Posterior cingulate gyrus (tissue), 11 donors: Measurements from ENCODE around the gene GZMM.

Experiments used
- DNase-seq, 10 donors: peaks; one replicate each; pipeline versions ENCODE4 v3.0.0 to v3.0.0-alpha.2; 2020 to 2021; ENCODE audit warnings: mixed read lengths in 3 of 10
- intact Hi-C: fragments of 100-400 bp; cut with DNase I; formaldehyde crosslinking; loops from one replicate; pipeline ENCODE4 v1.15.1; 2023

Gene GZMM

DNA sequence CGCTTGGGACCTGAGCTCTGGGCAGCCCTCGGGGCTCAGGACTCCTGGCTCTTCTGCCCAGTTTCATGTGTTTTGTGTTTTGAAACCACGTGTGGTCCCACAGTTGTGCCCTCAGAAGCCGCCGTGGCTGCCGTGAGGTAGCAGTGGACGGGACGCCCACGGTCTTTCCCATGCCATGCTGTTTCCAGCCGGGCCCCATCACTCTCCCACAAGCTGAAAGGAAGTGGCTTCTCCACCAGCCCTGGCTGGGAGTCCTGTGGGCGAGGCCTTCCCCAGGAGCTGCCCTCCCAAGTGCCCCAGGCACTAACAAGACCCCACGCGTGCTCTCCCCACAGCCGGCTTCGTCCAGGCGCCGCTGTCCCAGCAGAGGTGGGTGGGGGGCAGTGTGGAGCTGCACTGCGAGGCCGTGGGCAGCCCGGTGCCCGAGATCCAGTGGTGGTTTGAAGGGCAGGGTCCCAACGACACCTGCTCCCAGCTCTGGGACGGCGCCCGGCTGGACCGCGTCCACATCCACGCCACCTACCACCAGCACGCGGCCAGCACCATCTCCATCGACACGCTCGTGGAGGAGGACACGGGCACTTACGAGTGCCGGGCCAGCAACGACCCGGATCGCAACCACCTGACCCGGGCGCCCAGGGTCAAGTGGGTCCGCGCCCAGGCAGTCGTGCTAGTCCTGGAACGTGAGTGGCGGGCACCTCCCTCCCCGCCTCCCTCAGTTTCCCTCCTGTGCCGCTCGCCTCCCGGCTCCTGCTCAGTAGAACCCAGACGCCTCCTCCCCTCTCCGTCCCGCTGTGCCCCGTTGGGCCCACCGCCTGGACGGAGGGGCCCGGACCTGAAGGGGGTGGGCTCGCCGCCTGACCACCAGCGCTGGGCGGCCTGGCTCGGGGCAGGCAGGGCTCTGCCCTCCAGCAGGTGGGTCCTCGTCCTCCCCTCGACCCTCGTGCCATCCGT is 33.9 kb downstream of the GZMM start:
- intact Hi-C loops, result no loop called here

DNA sequence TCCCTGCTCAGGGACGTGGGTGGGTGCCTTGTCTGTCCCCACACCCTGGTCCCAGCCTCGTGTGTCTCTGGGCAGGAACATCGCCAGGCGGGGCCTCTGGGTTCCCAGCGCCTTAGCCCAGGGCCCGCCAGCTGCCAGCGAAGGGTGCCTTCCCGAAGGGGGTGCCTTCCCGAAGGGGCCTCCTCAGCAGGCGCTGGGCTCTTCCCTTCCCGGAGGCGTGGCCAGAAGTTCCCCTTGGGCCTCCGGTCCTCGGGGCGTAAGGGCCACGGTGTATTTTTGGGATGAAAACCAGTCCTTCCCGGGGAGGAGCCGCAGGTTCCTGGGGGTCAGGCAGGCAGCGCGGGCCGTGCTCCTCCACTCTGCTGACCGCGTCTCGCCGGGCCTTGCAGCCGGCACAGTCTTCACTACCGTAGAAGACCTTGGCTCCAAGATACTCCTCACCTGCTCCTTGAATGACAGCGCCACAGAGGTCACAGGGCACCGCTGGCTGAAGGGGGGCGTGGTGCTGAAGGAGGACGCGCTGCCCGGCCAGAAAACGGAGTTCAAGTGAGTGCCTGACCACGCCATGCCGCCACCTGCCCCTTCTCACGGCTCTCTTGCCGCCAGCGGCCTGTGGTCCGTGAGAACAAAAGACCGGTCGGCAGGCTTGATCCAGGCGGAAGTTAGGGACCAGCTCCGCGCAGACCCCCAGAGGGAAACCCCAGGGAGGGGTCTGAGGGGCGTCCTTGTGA is 35.4 kb downstream of the GZMM start:
- peak in 1 of 10 donors; percentile 75 for DNase-seq
- intact Hi-C loops, result no loop called here

More for the DNA sequence above, 33.9 kb downstream of the GZMM start:
- DNase-seq, result no peak

DNA sequence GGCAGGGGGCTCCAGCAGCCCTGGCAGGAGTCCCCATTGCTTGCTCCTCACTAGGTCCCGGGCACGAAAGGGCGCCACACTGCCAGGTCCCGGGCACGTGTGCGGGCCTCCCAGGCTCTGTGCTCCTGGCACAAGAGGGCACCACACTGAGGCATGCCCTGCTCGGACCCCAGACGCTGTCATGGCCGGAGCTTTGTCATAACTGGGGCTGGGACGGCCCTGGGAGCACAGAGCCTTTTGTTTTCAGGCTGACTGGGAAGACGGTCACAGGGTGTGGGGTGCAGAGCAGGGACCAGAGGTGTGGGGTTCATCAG is 35.9 kb downstream of the GZMM start:
- intact Hi-C loops, result no loop called here
- DNase-seq, result peak in 1 of 10 donors; percentile 66

DNA sequence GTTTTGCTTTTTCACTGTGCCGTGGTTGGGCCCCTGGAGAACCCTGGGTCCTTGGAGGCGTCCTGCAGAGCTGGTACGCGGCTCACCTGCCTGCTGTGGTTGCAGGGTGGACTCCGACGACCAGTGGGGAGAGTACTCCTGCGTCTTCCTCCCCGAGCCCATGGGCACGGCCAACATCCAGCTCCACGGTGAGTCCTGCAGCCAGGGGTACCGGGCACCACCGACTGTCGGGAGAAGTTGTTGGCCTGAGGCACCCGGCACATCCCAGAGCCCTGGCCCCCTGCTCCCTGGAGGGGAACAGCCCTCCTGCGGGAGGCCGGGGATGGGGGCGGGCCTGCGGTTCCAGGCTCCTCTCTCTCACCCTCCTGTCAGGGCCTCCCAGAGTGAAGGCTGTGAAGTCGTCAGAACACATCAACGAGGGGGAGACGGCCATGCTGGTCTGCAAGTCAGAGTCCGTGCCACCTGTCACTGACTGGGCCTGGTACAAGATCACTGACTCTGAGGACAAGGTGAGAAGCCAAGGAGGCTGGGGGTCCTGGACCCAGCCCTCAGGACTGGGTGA is 36.5 kb downstream of the GZMM start:
- DNase-seq, result no peak
- intact Hi-C loops, result no loop called here

DNA sequence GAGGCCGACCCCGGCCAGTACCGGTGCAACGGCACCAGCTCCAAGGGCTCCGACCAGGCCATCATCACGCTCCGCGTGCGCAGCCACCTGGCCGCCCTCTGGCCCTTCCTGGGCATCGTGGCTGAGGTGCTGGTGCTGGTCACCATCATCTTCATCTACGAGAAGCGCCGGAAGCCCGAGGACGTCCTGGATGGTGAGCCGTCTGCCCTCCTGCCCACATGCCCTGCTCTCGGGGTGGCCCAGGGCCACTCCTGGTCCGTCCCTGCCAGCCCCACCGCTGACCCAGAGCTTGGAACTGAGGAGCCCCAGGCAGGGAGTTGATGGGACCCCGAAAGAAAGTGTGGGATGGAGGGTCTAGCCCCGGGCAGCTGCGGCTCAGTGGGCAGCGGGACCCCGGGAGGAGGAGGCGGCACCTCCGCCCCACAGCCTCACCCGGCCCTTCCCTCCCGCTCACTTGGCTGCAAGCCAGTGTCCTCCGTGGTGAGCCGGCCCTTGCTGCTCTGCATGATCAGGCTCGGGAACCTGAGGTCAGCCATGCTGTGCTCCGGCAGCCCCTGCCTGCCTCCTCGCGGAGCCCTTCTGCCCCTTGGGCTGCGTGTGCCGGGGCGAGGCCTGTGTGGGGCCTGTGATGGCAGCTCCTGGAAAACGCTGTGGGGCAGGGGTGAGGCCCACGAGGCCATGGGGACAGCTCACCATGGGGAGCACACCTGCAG is 37.7 kb downstream of the GZMM start:
- DNase-seq, result peak in 1 of 10 donors; percentile 19

DNA sequence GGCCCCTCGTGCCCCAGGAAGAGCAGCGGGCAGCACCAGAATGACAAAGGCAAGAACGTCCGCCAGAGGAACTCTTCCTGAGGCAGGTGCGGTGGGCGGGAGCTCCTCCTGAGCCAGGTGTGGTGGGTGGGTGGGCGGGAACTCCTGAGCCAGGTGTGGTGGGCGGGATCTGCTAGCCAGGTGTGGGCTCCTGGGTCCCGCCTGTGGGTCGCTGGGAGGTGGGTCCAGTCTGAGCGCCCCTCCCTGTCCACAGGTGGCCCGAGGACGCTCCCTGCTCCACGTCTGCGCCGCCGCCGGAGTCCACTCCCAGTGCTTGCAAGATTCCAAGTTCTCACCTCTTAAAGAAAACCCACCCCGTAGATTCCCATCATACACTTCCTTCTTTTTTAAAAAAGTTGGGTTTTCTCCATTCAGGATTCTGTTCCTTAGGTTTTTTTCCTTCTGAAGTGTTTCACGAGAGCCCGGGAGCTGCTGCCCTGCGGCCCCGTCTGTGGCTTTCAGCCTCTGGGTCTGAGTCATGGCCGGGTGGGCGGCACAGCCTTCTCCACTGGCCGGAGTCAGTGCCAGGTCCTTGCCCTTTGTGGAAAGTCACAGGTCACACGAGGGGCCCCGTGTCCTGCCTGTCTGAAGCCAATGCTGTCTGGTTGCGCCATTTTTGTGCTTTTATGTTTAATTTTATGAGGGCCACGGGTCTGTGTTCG is 38.8 kb downstream of the GZMM start:
- intact Hi-C loops, result no loop called here
- DNase-seq, result no peak

More for the DNA sequence above, 37.7 kb downstream of the GZMM start:
- intact Hi-C loops, result no loop called here

DNA sequence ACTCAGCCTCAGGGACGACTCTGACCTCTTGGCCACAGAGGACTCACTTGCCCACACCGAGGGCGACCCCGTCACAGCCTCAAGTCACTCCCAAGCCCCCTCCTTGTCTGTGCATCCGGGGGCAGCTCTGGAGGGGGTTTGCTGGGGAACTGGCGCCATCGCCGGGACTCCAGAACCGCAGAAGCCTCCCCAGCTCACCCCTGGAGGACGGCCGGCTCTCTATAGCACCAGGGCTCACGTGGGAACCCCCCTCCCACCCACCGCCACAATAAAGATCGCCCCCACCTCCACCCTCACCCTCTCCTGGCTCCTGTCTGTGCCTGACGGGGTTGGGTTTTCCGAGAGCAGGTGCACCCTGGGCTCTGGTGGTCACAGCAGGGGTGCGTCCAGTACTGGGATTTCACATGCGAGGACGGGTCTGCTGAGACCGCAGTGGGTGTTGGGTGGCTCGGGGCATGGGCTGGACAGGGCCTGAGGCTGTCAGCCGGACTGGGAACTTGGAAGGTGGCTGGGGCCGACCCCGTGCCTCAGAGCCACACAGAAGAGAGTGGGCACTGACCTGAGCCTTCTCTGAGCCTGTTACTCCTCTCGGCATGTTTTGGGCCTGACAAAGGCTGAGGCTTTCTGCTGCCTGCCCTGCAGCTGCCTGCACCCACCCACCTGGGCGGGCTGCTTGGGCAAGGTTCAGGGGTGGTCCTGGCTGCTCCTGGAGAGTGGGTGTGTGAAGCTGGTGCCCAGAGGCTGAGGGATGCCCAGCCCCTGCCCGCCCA is 39.5 kb downstream of the GZMM start:
- peak in 1 of 10 donors; percentile 82 for DNase-seq
- intact Hi-C loops, result no loop called here

DNA sequence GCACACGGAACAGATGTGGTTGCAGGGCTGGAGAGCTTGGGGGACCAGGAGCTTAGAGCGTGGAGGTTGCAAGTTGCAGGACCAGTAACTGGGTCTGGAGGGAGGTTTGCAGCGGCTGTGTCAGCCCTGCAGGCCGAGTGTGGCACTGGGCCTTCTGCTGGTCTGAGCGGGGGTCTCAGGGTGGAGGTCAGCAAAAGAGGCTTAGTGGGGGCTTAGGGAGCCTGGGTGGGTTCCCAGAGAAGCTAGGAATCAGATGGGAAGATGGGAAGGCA is 40.1 kb downstream of the GZMM start:
- intact Hi-C loops, result no loop called here
- no peak for DNase-seq

DNA sequence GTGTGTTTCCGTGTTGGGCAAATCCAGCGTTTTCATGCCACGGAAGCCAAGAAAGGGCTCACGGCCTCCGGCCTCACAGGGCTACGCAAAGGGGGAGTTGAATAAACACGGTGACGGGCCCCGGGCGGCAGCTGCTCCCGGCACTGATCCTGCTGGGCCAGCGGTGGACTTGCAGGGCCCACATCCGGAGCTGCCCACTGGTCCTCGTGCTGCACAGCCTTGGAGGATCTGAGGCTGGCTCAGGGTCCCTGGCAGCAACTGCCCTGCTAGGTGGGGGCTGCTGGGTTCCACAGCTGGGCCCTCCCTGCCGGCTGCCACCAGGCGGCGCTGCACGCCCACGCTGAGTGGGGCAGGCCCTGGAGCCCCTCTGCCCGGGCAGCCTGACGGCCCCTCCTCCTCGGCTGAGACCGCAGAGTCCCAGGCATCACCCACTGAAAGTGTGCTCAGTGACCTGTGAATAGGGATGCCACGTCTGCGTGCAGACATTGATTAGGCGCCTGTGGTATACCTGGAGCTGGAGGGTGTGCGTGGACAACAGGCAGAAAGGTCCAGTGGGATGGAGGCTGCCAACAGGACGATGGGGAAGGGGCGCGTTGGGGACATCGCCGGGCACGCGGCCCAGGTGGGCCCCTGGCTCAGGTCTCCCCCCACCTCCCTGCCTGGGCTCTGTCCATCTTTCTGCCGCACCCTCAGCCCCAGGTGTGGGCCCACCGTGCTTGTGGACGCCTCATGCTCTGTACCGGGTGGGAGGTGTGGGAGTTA is 40.6 kb downstream of the GZMM start:
- peak in 7 of 10 donors; percentile 58 to 96 (median 68) for DNase-seq

DNA sequence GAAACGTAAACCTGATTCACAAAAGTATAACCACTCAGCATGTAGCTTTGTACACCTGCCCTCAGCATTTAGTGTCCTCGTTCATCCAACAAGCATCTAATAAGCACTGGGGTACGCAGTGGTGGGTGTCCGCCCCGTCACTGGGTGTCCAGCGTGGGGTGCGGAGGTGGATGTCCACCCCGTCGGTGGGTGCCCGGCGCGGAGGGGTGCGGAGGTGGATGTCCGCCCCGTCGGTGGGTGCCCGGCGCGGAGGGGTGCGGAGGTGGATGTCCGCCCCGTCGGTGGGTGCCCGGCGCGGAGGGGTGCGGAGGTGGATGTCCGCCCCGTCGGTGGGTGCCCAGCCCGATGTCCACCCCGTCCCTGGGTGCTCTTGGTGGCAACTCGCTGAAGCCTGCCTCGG is 41.3 kb downstream of the GZMM start:
- DNase-seq, result peak in 1 of 10 donors; percentile 82
- intact Hi-C loops, result loop anchor here (5.0 kb wide), 1 partner anchor 147 kb away; no protein-coding TSS in a partner anchor

More for the DNA sequence above, 40.6 kb downstream of the GZMM start:
- intact Hi-C loops, result loop anchor here (5.0 kb wide), 1 partner anchor 148 kb away; no protein-coding TSS in a partner anchor

DNA sequence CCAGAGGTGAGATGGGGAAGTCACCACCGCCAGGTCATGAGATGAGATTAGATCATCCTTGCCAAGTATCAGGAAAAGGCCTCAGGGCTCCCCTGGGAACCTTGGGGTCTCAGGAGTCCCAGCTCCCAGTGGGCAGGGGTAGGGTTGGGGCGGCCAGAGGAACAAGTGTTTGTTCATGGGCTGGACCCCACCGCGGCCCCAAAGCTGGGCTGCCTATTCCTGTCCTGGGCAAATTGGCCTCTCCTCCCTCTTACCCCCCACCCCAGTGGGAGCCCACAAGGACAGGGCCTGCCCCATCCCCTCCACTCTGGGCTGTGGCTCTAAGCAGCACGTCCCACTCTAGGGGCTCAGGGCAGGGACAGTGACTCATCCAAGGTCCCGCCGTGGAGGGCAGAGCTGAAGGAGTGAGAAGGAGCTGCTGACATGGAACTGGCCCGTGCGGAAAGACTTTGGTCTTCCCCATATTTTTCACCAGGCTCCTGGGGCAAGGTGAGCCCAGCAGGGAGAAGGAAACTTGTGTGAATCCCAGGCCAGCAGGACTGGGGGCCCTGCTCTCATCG is 41.8 kb downstream of the GZMM start:
- intact Hi-C loops, result loop anchor here (5.0 kb wide), 1 partner anchor 147 kb away; no protein-coding TSS in a partner anchor
- peak in 2 of 10 donors; percentile 1 to 82 for DNase-seq

DNA sequence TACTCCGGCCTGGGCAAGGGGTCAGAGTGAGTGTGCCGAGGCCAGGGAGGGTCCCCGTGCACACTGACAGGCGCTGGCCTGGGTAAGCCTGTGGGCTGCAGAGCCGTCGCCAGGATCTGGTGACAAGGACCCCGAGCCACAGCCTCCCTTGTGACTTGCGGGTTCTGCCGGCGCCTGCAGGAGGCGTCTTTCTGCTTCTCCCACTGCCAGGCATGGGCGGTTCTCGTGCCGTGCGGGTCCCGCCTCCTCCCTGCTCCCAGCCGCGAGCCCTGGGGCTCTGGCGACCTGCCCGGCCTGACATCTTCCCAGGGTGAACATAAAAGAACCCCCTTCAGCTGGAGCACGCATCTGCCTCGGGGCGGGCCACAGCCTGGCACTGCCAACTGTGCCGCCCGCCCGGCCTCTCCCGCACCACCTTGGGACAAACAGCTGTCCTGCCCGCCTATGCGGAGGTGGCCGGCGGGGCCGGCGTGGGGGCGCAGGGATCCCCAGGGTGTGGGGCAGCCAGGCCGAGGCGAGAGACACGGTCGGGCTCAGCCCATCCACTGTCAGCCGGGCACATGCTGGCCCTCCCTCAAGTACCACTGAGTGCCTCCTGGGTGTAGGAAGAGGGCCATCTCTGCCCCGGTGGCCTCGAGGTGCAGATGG is 44.4 kb downstream of the GZMM start:
- DNase-seq, result peak; percentile 82 to 99 (median 90)

DNA sequence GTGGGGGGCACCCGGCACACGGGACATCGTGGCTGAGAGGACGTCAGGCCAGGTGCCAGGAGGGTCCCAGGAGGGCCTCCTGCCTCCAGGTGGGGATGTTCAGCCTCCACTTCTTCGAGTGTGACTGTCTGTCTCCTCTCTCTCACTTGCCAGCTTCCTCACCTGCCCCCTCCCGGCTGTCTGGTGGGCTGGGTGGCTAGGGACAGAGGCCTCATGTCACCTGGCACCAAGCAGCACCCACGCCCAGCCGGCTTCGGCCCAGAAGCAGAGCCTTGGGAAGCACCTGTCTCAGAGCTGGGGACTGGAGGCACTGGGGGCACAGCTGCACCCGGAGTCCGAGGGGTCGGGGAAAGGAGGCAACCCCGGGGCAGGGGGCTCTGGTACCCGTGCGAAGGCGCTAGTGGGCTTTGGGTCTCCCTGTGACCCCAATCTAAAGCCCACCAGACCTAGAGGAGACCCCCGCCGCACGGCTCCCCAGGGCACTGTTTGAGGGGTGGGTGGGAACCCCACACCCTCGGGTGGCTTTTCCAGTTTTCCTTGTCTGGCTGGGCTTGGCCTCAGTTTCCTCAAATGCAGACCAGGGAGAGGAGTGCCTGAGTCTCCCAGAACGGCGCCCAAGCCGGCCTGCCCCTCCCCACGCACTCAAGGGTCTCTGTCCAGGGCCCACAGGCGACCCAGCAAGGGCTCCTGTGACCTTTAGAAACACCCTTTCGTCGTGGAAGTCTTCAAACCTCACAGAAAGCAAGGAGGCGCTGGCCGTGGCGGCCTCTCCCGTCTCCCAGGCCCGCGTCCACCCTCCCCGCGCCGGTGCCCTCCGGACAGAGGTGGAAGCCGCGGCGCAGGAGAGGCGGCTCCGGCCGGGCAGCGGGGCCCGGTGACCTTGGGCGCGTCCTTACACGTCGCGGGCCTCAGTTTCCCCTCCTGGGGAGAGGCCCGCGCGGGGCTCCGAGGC is 45.2 kb downstream of the GZMM start:
- intact Hi-C loops, result loop anchor here (5.0 kb wide), 1 partner anchor 143 kb away; no protein-coding TSS in a partner anchor

More for the DNA sequence above, 44.4 kb downstream of the GZMM start:
- intact Hi-C loops, result loop anchor here (5.0 kb wide), 1 partner anchor 144 kb away; no protein-coding TSS in a partner anchor

DNA sequence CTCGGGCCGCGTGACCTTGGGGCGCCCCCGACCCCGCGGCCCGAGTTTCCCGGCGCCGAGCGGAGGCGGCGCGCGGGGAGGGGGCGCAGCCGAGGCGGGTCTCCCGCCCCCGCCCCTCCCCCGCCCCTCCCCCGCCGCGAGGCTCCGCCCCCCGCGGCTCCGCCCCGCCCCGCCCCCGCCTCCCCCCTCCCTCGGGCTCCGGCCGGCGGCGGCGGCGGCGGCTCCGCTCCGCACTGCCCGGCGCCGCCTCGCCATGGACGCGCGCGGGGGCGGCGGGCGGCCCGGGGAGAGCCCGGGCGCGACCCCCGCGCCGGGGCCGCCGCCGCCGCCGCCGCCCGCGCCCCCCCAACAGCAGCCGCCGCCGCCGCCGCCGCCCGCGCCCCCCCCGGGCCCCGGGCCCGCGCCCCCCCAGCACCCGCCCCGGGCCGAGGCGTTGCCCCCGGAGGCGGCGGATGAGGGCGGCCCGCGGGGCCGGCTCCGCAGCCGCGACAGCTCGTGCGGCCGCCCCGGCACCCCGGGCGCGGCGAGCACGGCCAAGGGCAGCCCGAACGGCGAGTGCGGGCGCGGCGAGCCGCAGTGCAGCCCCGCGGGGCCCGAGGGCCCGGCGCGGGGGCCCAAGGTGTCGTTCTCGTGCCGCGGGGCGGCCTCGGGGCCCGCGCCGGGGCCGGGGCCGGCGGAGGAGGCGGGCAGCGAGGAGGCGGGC is 46.0 kb downstream of the GZMM start, which contains the start of gene HCN2:
HCN2 (plus strand) TSS at position 189 of the 703 bp plus-strand sequence; CDS start at position 254, 65 bp downstream.
- DNase-seq, result no peak
- intact Hi-C loops, result loop anchor here (5.0 kb wide), 1 partner anchor 142 kb away; no protein-coding TSS in a partner anchor

More for the DNA sequence above, 45.2 kb downstream of the GZMM start:
- DNase-seq, result peak in 1 of 10 donors; percentile 89

DNA sequence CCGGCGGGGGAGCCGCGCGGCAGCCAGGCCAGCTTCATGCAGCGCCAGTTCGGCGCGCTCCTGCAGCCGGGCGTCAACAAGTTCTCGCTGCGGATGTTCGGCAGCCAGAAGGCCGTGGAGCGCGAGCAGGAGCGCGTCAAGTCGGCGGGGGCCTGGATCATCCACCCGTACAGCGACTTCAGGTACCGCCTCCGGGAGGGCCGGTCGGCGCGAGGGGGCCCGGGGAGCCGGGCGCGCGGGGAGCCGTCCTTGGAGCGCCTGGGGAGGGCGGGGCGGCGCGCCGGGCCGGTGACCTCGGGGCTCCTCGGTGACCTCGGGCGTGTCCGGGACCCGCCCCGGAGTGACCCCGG is 46.5 kb downstream of the GZMM start:
- no peak for DNase-seq
- intact Hi-C loops, result no loop called here

DNA sequence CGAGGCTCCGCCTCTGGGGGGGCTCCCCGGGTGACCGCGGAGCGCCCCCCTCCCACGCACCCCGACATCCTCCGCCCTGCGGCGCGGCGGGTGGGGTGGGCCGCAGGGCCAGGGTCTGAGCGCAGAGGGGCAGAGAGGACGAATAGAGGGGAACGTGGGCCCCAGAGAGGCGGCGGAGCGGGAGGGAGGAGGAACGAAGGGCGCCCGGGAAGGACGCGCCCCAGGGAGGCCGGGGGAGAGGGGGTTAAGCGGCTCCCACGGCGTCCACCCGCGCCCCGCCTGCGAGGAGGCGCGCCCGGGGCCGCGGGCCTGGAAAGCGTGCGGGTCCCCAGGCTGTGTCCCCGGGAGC is 46.9 kb downstream of the GZMM start:
- intact Hi-C loops, result no loop called here
- DNase-seq, result no peak
